Activated CD8-positive, alpha-beta memory T cell treated with anti-CD3 and anti-CD28 coated beads, Interleukin-2, amount 50 U/mL, for 1 hour (primary cell): Measurements from ENCODE around the gene NAV2.
"Not testable (repeated sequence)": the region's sequence is repeated elsewhere in the genome, so short reads cannot be mapped to it uniquely, and the experiment has no call there.

Experiments
- DNase-seq: peaks from one replicate; pipeline ENCODE4 v3.0.0-alpha.2; 2020; ENCODE audit errors: extremely low read depth

NAV2 gene

DNA sequence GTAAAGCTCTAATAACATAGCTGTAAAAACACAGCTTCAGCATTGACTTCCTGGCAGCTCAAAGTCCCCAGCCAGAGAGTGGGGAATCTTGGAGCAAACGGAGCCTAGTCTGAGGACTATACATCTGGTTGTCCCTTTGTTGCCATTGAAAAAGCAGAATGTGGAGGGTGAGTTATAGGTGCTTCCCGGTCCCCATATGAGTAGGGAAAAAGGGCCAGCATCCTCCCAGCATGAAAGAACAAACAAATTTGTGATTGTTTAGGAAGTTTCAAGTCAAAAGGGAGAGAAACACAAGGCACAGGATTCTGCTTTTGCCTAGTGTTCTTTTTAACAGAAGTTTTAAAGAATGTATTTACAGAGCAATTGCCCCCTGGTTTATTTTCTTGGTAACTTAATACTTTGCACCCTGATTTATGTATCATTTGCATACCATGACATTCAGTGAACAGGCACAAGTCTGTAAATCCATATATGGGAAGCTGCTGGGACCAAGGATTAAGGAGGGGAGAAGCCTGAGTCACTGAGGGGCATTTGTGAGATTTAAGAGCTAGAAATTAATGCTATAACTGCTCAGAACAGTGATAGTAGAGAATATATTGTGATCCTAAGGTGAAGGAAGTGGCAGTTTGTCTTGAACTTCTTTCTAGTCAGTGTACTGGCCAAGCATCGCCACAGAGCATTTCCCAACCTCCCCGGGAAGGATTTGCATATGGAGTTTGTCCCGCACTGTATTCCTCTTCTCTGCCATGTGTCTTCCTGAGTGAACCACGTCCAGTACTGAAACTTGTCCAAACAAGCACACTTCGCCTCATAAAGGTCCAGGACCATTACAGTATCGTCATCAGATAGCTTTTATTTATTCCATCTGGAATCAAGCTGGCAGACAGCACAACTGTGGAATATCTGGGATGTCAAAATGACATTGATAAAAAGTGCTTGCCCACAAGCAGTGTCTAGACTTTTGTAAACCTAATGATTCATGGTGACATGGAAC lies 344.6 kb downstream of the NAV2 start:
- no peak for DNase-seq

DNA sequence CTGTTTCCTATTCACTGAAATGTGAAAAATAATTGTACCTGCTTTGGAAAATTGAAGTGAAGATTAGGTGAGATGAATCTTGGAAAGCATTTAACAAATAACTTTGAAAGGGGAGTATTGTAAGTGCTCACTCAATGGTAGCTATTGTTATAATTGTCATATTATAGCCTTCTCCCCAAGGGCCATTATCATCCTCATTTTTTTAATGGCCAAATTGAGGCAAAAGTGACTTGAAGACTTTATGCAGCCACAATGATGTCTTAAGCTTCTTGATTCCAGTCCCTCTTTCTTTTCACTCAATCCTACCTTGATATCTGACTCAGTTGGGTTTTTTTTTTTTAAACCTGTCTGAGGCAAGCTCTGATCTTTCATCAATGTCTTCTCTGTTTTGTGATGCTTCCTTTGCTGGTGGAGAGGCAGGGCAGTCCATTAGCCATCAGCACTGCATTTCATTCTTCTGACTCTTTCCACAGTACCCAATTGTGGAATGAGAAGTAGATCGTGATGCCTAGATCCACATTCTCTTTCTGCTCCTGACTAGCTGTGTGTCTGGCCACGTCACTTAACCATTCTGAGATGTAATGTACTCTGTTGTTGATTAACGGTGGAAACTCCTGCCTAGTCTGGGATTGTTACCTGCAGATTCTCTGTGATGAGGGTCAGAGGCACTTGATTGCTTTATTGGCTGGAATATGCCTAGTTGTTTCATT lies 346.3 kb downstream of the NAV2 start:
- no peak for DNase-seq

DNA sequence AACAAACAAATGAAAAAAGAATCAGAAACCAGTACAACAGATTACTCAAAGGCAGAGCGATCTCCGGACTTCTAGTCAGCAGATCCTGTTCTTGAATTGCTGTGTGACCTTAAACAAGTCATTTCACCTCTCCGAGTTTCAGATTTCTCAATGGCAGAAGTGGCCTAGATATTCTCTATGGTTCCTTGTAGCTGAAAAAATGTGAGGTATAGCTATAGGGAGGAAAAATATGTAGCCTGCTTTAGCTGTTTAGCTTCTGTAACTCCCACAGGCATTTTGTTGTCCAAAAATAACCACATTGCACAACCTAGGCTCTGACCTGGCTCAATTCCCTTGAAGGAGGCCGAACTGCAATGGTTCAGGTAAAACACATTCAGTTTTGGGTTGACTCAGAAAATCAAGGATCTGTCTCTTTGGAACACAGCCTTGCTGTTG lies 347.0 kb downstream of the NAV2 start:
- DNase-seq: no peak

DNA sequence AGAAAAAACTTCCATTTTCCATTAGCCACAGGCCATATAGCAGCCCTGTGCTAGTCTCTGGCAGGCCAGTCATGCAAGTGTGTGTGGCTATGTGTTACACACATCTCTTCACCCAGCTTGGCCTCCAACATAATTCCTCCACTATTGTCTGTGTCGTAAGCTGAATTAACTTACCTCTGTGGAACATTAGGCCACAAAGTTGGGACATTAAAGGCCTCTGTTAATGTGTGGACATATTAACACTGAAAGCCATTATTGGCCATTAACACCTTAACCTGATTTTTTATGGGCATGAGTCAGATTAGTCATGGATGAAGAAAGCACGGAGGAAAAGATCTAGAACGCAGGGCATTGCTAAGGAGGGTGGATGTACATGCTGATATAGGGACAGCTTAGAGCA lies 347.5 kb downstream of the NAV2 start:
- no peak for DNase-seq

DNA sequence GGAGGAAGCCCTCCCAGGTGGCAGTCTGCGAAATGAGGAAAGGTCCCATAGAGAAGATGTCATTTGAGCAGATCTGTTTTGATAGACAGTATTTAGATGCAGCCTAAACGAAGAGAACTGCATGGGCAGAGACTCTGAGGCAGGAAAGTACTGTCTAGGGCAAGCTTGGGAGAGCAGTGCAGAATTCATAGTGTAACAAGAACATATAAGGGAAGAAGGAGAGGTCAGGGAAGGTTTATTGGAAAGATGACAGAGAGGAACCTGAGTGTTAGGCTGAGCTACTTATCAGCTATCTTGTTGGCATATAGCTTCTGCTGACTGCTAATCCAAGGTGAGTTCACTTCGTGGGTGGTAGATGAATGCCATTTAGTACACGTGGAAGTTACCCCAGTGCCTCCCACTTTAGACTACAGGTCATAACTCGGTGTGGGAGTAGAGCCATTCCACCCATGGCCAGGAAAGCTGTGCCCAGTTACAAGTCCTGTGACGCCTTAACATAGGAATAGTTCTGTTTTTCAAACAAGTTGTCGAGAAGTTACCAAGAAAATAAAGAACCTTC lies 348.1 kb downstream of the NAV2 start:
- DNase-seq: no peak

DNA sequence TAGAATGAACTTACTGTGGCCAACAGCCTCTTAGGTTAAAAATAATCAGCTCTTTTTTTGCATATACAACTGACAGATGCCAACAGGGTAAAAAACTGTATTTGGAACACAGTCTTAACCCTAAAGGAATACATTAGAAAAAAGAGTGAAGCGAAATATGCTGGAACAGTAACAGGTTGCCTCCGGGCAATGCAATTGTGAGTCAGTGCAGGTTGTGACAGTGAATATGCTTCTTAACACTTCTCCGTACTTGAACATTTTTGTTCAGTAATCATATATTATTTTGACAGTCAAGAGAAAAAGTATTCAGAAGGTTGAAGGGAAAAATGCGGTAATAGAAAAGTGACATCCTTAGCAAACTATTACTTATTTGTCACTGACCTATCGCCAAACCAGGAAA lies 349.1 kb downstream of the NAV2 start:
- DNase-seq: no peak

DNA sequence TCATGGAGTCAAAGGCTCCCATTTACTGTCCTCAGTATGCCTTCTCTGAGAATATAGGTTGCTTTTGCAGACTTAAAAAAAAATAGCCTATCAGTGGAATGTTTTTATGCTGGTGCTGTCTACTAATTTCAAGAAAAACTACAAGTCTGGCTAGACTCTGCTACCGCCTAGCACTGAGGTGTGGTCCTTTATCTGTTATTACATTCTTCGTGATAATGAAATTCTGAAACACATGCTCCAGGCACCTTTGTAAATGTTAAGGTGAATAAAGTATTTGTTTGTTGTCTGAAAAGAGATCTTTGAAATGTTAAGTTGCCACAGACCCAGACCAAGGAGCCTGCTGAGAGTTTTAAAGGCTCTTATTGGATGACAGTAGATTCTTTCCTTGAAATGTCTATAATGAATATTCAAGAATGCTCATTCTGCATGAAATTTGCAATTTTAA lies 352.3 kb downstream of the NAV2 start:
- DNase-seq: no peak

DNA sequence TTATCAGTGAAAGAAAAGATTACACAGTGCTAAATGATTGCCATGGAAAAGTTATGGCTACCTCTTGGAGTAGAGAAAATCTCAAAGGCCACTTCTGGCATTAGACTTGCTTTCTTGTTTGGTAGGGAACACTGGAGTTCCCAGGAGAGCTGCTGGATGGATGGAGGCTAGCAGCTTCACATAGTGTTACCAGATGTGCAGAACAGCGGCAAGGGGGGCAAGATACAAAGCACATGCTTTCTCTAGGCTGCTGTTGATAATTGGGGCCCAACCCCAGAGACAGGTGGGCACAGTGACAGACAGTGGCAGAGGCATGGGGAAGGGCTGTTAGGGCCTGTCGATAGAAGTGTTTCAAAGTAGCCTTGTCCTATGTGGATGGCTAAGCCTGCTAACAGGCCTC lies 352.8 kb downstream of the NAV2 start:
- DNase-seq: no peak

DNA sequence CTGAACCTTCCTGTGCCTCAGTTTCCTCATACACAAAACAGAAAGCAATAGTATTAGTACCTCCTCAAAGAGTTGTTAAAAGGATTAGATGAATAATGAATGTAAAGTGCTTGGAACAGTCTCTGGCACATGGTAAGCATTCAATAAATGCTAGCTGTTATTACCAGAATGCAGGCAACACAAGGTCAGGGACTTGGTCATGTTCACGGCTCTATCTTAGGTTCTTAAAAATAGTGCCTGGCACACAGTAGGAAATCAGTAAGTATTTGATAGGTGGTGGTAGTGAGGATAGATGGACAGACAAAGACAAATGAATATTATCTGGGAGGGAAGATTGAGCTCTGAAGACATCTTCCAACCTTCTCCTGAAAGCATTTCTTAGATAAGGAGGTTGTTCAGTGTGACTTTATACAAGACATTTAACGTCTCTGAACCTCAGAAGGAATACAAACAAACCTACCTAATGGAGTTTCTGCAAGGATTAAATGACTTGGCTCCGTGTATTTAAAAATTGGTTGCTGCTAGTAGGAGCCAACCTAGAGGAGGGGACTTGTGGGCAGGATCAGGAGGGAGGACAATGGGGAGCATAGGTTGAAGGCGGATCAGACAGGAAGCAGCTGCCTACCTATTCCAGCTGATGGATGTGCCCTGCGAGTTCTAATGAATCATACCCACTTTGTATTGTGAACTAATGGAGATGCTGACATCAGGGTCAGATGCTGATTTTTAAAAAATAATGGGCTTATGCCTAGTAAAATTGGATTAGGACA lies 353.6 kb downstream of the NAV2 start:
- DNase-seq: no peak

DNA sequence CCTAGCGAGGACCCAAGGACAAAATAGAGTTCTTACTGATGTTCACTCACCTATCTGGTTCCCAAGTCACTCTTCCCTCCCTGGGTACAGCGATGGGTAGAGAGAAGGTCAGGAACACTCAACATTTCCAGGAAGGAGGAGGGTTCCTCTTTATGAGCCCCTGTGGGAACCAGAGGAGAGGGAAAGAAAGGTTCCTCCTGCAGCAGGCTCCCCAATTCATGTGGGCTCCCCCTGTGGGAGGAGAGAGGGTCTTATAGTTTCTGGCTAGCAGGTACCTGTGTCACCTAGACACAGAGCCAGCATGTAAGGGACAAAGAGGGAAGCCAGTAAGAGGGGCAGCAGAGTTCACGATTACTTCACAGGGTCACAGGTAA lies 354.1 kb downstream of the NAV2 start:
- no peak for DNase-seq

DNA sequence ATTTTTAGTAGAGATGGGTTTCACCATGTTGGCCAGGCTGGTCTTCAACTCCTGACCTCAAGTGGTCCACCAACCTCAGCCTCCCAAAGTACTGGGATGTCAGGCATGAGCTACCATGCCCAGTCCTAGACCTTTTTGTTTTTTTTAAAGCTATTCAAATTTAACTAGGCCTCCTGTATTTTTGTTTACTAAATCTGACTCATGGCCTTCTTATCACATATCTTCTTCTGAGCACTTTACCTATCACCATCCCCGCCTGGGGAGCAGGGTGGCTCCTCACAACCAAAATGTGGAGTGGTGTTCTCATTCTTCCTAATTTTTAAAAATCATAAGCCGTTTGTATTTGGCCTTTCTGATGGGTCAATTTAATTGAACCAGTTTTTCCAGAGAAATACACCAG lies 355.0 kb downstream of the NAV2 start:
- no peak for DNase-seq

DNA sequence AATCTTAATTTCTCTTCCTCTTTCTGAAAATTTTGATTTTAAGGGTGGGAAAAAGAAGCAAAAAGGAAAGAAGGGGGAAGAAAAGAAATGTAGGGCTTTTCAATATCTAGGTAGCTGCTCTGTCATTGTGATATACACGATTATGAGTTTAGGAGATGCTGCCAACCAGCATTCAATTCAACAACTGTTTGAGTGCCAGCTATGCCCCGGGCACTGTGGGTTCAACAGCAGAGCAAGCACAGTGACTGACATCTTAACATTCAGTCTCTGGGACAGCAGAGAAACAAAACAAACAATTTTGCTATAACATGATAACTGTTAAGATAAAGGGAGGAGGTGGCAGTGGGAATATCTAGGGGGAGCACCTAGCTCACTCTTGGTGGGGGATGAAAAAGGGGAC lies 356.1 kb downstream of the NAV2 start:
- DNase-seq: no peak

DNA sequence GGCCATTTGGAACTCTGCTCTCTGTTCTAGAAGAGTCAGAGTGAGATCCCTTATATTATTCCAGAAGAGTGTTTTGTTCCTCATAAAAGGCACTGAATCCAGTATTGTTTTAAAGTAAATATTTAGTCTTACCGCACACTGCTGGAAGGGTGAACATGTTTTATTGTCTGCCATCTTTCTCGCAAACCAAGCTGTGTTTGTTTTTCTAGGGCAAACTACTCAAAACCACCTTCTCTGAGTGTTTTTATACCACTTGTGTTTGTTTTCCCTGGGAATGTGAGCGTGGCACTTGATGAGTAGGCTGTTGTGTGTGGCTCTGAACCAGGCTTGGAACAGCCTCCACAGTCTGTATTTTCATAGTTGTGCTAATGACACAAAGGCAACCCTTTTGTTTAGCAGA lies 357.8 kb downstream of the NAV2 start:
- no peak for DNase-seq

DNA sequence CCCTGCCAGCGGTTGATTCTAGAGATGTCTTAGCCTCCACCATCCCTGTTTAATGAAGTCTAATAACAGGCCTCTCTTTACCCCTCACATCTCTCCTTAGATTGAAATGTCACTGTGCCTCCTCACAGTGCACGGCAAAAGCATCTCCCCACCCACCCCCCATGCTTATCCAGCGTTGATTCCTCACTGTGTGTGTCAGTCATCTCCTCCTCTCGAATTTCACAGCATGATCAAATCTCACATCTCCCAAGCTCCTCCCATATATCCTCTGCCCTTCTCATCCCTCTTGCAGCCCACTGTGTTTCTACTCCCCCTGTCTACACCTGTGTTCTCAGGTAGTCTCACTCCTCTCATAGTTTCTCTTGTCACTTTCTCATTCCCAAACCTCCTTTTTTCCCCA lies 363.0 kb downstream of the NAV2 start:
- no peak for DNase-seq

DNA sequence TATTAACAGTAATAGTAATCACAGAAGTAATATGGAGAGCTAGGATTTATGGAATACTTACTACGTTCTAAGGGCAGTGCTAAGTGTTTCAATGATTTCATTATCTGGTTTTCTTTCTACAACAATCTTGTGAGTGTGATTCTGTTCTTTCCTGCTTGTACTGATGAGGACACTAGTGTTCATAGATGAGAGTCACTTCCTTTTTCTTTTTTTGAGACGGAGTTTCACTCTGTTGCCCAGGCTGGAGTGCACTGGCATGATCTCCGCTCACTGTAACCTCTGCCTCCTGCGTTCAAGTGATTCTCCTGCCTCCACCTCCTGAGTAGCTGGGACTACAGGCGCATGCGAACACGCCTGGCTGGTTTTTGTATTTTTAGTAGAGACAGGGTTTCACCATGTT lies 366.2 kb downstream of the NAV2 start:
- no peak for DNase-seq

DNA sequence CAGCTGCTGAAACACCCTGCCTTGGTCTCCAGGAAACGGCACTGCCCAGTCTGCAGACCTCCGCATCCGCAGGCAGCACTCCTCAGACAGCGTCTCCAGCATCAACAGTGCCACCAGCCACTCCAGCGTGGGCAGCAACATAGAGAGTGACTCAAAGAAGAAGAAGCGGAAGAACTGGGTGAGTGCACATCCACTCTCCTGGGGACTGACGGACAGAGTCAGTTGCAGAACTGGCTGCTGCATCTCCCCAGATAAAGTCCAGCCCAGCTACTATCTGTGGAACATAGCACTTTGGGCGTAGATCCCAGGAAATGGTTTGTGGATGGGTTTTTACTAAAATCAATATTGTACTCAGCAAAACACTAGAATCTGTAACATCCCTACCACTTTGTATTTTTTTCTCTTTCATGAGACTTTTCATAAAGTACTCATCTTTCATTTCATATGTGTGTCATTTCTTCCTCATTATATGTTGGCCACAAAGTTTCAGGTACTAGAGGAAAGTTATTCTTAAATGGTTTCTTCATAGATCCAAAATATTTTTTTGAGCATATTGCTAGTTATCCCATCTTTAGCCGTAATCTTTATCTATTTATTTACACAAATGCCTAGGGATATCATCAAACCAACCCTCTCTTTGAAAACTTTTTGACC lies 367.5 kb downstream of the NAV2 start:
- DNase-seq: no peak

DNA sequence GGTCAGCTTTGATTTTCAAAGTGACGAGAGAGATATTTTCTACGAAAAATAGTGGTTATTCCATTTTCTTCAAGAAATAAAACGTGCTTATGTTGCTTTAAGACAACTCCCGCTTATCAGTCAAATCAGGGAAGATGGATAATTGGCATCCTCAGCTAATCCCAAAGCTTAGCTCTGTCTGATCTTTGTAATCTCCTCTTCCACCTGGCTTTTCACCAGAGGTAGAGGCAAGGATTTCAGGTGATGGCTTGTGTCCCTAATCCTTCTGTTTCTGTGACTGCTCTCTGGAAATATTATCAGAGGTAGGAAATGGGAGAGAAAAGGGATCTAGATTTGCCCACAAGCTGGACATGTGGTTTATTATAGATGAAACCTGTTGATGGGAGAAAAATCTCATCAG lies 368.7 kb downstream of the NAV2 start:
- no peak for DNase-seq

DNA sequence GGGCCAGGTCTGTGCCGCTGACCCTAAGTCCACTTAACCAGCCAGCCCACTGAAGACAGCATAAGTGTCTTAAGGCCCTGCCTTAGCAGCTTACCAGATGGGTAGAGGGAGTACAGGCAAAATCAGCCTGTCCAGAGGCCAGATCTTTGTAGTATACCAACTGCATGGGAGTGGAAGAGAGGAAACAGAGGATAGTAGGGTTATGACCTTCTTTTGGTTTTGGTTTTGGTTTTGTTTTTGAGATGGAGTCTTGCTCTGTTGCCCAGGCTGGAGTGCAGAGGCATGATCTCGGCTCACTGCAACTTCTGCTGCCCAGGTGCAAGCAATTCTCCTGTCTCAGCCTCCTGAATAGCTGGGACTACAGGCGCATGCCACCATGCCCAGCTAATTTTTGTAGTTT lies 371.2 kb downstream of the NAV2 start:
- DNase-seq: not testable (repeated sequence)

DNA sequence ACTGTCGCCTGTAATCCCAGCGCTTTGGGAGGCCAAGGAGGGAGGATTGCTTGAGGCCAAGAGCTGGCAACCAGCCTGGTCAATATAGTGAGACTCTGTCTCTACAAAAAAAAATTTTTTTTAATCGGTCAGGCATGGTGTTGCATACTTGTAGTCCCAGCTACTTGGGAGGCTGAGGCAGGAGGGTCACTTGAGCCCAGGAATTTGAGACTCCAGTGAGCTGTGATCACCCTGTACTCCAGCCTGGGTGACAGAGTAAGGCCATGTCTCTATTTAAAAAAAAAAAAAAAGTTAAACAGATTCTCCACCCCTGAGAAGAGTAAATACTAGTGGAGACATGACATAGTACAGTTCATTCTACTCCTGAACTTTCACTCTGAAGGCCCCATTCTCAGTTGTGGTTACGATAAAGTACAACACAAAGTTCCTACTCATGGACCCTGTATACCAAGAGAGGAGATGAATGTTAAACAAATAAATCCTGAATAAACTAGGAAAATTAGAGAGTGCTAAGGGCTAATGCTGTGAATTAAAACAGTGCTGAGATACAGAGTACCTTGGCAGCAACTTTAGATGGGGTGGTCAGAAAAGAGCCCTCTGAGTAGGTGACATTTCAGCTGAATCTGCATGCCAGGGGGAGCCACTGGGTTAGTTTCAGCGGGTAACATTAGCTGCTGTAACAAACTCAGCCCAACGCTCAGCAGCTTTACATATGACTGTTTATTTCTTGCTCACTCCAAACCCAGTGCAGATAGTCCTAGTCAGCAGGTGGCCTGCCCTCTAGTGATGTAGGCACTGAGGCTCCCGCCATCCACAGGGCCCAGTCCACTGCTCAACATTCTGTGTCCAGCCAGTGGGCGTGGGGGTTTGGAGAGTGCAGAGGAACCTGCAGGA lies 372.5 kb downstream of the NAV2 start:
- no peak for DNase-seq

DNA sequence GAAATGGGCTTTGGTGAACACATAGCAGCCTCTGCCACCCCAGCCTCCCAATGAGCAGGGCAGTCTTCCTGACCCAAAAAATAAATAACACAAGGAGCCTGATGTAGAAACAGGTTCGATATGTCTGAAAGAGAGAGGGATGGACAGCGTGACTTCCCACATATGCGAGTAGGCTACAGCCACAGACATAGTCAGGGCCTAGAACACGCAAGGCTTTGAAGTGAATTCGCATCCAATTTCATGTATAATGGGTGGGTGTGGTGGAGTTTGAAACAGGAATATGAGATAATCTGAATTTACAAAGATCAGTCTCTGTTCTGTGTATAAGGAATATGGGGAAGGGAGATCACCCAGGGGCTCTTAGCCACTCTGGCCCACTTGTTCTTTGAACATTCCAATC lies 373.3 kb downstream of the NAV2 start:
- no peak for DNase-seq
